Vagina (tissue), 2 donors: ENCODE measurements around the gene FRMPD2.

ENCODE experiments used
- CTCF ChIP-seq, 3 experiments: fragments of 450-650 bp in 2 of 3; fragments of 200-600 bp in 1 of 3; sonication (generic) in 1 of 3; IDR thresholded peaks; one replicate each; pipeline ENCODE4 v1.5.1; 2017 to 2019; ENCODE audit warnings: antibody characterized with exemption in 3 of 3, mild to moderate bottlenecking in 2 of 3, moderate library complexity in 2 of 3
- POLR2A ChIP-seq, 2 donors: fragments of 450-650 bp; IDR thresholded peaks; one replicate each; pipeline ENCODE4 v1.6.1; 2017; ENCODE audit warnings: antibody characterized with exemption in 2 of 2, mild to moderate bottlenecking in 2 of 2, moderate library complexity in 2 of 2

GRCh38 chr10:48294431-48294830 lies 19.9 kb upstream of the FRMPD2 start:
- no peak for TF ChIP-seq CTCF (IDR thresholded peaks at IDR 0.05)
- no peak for TF ChIP-seq POLR2A (IDR thresholded peaks at IDR 0.05)
